ENCODE results near the gene CC2D1A.

The CC2D1A gene

DNA sequence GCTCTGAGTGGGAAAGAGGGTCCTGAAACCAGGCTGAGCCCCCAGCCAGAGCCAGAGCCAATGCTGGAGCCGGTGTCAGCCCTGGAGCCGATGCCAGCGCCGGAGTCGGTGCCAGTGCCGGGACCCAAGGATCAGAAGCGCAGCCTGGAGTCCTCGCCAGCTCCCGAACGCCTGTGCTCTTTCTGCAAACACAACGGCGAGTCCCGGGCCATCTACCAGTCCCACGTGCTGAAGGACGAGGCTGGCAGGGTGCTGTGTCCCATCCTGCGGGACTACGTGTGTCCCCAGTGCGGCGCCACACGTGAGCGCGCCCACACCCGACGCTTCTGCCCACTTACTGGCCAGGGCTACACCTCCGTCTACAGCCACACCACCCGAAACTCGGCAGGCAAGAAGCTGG is 28.7 kb upstream of the CC2D1A start:
- DNase-seq (ENCODE audit: low spot score) = no peak

GRCh38 chr19:13880059-13881043 is 25.6 kb upstream of the CC2D1A start:
- peak; percentile 90 for DNase-seq (ENCODE audit: low spot score)

- DNase-seq (ENCODE audit: low spot score) = no peak
These were observed 24.7 kb upstream of the CC2D1A start for GRCh38 chr19:13881251-13881691.

- peak; percentile 30 for DNase-seq (ENCODE audit: low spot score)
These were observed 24.1 kb upstream of the CC2D1A start for GRCh38 chr19:13881692-13882418.

DNA sequence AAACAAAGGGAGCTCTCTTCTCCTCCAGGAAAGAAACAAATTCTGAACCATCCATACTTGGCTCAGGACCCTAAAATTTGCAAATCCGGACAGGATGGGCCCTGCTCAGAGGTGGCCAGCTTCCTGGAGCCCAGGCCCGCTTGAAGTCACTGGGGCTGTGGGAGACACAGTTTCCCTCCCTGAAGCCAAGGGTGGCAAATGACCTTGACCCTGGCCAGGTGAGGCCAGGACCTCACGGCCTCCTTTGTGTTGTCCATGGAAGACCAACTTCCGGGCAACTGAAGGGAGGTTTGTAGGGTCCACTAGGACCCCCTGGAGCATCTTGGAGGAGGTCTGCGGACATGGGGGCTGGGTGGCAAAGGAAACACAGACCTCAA is 23.6 kb upstream of the CC2D1A start:
- no peak for DNase-seq (ENCODE audit: low spot score)

- no peak for DNase-seq (ENCODE audit: low spot score)
These were observed 23.2 kb upstream of the CC2D1A start for GRCh38 chr19:13882836-13883235.

DNA sequence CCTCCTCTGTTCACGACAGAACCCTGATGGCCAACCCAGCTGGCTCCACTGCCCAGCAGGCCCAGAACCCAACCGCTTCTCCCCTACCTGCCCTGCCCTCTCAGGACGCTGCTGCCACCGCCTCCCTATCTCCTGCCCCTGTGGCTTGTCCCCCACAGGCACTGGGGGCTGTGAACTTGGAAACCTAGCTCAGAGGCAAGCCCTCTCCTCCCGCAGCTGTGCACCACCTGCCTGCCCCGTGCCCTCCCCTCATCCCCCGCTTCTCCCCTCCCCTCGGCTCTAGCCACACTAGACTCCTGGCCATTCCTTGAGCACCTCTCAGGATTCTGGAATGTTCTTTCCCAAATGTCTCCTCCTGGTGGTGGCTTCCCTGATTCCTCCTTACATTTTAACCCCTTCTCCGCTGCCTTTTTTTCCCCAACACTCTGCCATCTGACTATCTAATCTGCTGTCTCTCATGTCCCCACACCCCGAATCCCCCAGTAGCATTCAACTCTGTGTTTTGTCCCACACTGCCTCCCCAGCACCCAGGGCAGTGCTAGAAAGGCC is 22.4 kb upstream of the CC2D1A start:
- DNase-seq (ENCODE audit: low spot score) = no peak

DNA sequence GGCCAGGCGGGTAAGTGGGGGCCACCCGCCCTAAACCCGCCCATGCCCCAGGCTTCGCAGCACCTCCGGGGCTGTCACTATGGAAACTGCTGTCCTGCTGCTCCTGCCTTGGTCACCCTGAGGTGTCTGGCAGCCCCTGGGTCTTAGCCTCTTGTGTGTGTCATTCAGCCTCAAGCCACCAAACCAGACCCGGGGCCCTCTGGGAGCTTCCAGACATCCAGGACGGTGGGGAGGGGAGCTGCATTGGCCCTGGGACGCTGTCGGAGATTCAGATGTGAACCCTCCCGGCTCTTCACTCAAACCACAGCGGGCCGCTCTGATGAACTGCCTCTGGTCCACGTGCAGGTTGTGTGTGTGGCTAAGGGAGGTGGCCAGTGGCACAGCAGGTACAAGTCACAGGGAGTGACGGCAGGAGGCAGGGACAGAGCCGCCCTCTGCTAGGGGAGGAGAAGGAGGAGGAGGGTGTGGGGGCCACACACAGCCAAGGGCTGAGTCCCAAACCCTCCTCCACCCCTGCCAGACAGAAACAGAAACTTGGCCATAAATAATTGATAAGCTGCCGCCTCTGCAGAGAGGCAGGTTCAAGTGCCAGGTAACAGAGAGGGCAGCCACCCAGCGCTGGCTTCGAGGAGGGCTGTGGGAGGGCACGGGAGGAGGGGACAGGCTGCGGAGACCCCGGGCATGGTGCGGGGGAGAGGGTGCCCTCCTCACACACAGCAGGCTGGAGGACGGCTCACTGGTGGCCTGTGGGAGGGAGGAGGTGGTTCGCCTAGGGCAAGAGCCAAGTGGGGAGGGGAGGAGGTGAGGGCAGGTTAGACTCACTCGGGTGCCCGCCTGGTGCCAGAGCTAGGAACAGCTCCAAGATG is 21.0 kb upstream of the CC2D1A start:
- no peak for DNase-seq (ENCODE audit: low spot score)

DNA sequence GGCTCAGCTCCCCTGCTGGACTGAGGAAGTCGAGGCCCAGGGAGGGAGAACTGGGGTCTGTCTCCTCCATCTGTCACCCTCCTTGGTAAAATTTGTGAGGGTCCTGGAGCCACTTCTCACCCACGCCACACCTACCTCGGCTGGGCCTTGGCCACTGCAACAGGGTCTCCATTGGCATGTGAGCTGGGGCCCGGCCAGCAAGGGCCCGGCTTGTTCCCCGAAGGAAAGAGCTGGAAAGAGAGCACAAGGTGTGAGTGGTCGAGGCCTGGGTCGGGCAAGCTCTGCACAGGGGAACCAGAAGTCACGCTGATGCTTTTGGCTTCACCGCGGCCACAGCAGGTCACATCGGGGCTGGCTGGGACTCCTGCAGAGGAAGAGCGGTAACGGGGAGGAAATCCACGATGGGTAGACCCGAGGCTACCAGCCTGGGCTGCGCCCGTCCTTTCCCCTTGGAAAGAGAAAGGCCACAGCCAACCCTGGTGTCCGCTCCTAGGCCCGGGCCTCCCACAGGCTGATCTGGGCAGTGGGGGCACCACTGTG is 20.1 kb upstream of the CC2D1A start:
- no peak for DNase-seq (ENCODE audit: low spot score)

DNA sequence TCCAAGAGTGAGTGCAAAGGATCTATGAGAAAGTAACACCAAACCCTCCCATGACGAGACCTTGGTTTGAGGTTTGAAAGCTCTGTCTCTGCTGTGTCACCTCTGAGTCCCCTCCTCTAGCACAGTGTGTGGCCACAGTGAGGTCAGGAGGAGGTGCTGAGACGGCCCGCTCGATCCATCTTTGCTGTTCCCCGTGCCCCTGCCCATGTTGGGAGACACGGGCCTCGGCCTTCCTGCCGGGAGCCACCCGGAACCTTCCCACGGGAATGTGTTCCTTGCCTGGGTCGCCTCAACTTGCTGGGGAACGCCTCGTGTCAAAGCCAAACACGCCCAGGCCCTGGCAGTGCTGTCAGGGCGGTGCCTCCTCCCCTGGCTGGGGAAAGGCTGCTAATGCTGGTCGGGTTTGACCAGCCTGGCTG is 19.0 kb upstream of the CC2D1A start:
- DNase-seq (ENCODE audit: low spot score) = no peak

DNA sequence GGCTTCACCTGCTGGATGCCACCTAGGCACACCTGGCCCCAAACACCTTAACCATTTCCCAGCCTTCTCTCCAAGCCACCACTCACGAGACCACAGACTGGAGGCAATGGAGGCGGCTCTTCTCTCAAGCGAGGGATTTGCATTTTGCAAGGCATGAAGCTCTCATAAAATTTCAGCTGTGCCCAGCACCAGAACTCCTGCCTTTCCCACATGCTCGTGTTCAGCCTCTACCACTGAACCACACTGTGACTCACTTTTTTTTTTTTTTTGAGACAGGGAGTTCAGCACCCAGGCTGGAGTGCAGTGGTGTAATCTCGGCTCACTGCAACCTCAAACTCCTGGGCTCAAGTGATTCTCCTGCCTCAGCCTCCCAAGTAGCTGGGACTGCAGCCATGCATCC is 18.5 kb upstream of the CC2D1A start:
- DNase-seq (ENCODE audit: low spot score) = no peak

GRCh38 chr19:13888281-13888680 is 17.7 kb upstream of the CC2D1A start:
- DNase-seq (ENCODE audit: low spot score) = no peak

GRCh38 chr19:13890136-13890535 is 15.9 kb upstream of the CC2D1A start:
- no peak for DNase-seq (ENCODE audit: low spot score)

GRCh38 chr19:13892870-13893269 is 13.1 kb upstream of the CC2D1A start:
- no peak for DNase-seq (ENCODE audit: low spot score)

DNA sequence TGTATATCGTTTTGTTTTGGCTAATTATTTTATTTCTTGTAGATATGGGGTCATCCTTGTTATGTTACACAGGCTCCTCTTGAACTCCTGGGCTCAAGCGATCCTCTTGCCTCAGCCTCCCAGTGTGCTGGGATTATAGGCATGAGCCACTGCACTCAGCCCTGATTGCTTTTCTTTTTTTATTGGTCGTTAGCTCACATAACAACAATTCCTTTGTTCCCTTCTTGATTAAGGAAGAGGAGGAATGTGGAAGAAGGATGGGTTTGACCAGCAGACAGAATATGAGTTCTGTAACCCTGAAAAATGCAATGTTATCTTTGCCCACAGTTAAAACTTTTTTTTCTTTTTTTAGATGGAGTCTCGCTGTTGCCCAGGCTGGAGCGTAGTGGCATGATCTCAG is 11.4 kb upstream of the CC2D1A start:
- no peak for DNase-seq (ENCODE audit: low spot score)

- no peak for DNase-seq (ENCODE audit: low spot score)
These were observed 9.8 kb upstream of the CC2D1A start for GRCh38 chr19:13896227-13896626.

GRCh38 chr19:13899393-13899792 is 6.6 kb upstream of the CC2D1A start:
- no peak for DNase-seq (ENCODE audit: low spot score)

DNA sequence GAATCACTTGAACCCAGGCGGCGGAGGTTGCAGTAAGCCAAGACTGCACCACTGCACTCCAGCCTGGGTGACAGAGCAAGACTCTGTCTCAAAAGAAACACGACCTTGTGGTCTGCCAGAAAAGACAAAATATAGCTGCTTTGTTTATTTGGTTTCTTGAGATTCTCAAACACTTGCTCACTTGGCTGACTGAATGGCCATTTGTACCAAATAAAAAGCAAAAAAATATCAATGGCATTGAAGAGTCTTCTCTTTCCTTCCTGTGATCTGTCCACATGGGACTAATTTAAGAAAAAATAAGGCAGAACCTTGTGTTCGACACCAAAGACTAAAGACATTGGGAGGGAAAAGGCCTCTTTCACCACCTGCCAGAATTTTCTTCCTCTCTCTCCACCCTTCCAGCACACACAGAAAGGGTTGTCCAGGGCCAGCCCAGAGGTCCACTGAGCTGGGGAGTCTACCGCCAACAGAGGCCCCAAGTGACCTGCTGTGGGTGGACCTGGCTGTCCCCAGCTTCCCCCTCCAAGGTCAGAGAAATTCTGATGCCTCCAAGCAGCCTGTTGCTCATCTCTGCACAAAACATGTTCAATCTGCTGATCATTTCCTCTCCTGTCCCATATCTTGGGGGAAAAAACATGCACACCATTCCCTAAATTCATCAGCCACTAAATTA is 6.0 kb upstream of the CC2D1A start:
- peak; percentile 67 for DNase-seq (ENCODE audit: low spot score)

DNA sequence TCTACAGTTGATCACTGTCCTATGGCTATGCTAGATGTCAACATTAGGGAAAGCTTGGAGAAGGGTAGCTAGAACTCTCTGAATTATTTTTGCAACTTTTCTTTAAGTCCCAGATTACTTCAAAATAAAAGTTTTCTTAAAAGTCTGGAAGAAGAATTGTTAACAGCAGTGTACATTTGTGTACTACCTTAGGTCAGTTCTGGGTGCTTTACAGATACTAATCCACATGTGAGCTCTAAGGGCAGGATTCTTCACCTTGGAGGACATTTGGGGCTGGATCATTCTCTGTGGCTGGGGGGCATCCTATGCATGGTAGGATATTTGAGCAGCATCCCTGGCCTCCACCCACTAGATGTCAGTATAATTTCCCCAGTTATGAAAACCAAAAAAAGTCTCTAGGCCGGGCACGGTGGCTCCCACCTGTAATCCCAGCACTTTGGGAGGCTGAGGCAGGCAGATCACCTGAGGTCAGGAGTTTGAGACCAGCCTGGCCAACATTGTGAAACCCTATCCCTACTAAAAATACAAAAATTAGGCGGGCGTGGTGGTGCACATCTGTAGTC is 2.9 kb upstream of the CC2D1A start:
- no peak for DNase-seq (ENCODE audit: low spot score)

DNA sequence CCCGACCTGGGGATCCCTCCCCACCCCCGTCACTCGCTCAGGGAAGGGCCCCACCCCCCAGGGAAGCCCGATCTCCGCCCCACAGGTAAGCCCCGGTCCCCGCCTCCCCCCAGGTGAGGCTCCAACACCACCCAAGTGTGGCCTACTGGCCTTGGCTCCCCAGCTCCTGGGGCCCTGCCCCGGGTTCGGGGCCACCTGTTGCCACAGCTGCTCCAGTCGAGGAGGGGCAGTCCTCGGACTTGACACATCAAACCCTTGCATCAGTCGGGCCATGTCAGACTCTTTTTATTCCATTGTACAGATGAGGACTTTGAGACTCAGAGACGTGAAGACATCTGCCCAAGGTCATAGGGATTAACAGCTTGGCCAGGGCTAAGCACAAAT is 512 bp downstream of the CC2D1A start:
- DNase-seq (ENCODE audit: low spot score) = no peak

- no peak for DNase-seq (ENCODE audit: low spot score)
These were observed 909 bp downstream of the CC2D1A start for GRCh38 chr19:13906910-13907309.
